ENCODE measurements around the gene DAP3.
A peak's percentile ranks its signal among the peaks of the same experiment; 100 is the strongest.
"Not testable (repeated sequence)": the region's sequence is repeated elsewhere in the genome, so short reads cannot be mapped to it uniquely, and the experiment has no call there.

The DAP3 gene

GRCh38 chr1:155689081-155689607 is at the start of gene DAP3:
DAP3 (plus strand) TSS chr1:155689091; CDS start chr1:155709780, 20,689 bp downstream.
- not testable (repeated sequence) for DNase-seq (ENCODE audit: low read depth)

DNA sequence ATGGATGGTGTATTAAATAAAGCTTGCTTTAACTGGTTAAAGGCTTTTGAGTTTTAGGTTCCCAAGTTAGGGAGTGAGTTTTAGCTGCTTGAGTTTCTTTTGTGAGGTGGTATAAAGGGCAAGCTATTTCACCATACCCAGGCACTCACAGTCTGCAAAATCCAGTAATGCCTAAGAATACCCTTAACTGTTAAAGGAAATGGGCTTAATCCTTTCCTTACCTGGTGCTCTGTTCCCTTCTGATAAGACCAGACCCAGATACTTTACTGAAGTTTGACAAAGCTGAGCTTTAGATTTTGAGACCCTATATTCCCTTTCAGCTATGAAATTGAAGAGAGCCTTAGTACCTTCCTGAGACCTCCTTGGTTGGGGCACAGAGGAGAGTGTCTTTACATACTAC is 48.5 kb upstream of the DAP3 start:
- no peak for DNase-seq (ENCODE audit: low read depth)

DNA sequence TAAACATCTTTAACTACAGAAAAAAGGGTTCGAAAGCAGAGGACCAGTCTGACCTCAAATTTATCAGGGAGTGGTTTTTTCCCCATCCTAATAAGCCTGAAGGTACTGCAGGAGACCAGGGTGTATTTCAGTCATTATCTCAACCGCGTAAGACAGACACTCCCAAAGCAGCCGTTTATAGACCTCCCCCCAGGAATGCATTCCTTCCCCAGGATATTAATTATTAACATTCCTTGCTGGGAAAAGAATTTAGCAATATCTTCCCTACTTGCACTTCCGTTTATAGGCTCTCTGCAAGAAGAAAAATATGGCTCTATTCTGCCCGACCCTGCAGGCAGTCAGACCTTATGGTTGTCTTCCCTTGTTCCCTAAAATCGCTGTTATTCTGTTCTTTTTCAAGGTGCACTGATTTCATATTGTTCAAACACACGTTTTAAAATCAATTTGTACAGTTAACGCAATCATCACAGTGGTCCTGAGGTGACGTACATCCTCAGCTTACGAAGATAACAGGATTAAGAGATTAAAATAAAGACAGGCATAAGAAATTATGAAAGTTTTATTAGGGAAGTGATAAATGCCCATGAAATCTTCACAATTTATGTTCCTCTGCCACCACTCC is 46.2 kb upstream of the DAP3 start:
- DNase-seq (ENCODE audit: low read depth) = not testable (repeated sequence)

GRCh38 chr1:155643230-155643629 is 45.7 kb upstream of the DAP3 start:
- DNase-seq (ENCODE audit: low read depth) = no peak

- no peak for DNase-seq (ENCODE audit: low read depth)
Observed at GRCh38 chr1:155645034-155645598, 43.8 kb upstream of the DAP3 start.

GRCh38 chr1:155645648-155646047 is 43.2 kb upstream of the DAP3 start:
- DNase-seq (ENCODE audit: low read depth) = no peak

GRCh38 chr1:155646307-155646706 is 42.6 kb upstream of the DAP3 start:
- no peak for DNase-seq (ENCODE audit: low read depth)

- peak; percentile 50 for DNase-seq (ENCODE audit: low read depth)
Observed at GRCh38 chr1:155648207-155649147, 40.4 kb upstream of the DAP3 start.

- DNase-seq (ENCODE audit: low read depth) = no peak
Observed at GRCh38 chr1:155649676-155650075, 39.2 kb upstream of the DAP3 start.

DNA sequence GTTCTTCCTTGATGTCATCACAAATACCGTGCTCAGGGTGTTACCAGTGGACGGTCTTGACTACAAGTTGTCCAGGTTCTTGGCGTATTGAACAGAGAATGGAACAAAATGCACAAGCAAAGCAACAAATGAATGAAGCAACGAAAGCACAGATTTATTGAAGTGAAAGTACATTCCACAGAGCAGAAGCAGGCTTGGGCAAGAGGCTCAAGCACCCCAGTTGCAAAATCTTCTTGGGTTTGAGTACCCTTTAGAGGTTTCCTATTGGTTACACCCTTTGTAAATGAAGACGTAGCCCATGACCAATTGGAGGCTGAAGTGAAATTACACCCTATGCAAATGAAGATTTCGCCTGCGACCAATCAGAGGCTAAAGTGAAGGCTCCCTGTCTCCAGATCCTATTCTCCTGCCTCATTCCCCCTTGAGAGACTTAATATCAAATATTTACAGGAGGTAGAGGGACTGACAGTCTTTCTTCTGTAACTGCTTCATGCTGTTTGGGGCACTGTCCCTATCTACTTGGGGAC is 38.6 kb upstream of the DAP3 start:
- DNase-seq (ENCODE audit: low read depth) = no peak

DNA sequence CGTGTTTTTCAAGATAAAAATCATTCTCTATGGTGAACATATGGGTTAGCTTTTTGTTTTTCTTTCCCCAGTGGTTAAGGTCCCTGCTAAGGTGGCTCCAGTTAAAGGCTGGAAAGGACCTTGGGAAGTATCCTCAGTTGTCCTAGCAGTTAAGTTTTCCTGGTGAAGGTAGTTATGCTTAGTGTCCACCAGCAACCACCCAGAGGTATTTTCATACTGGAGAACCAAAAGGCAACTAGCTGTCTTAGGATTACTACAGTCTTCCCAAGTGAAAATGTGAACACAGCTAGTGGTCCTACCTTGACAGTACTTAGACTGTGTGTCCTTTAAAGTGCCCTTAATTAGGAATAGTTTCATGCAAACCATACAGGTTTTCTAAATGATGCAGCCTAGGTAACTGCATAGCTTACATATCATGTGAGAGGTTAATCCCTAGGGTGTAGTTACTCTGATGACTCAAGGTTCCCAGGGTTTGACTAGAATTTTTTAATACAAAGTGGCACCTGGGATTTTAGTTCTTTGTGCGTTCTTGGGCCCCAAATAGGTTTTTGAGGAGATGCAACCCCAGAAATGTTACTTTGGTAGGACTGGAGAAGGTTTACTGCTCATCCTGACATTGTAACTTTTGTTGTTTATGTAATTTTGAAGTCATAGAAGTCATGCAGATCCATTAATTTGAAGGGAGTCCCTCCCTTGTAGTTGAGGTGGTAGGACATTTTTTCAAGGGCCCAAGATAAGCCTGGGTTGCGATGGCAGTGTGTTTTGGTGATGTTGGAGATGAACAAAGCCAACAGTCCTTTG is 36.8 kb upstream of the DAP3 start:
- peak; percentile 7 for DNase-seq (ENCODE audit: low read depth)

DNA sequence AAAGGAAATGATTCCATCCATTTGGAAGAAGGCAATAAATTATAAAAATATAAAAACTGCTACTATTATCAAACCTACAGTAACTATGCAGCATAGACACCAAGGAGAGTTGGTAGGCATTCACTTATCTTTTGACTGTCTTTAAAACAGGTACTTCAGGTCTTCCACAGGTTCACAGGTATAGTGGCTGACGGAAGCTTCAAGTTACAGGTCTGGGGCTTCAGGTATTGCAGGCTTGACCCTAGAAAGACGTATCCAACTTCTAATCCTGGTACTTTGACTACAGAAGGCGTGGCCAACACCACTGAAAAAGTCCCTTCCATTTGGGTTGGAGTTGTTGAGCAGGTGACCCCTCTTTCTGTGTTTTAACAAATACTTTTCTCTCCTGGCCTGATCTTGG is 35.9 kb upstream of the DAP3 start:
- no peak for DNase-seq (ENCODE audit: low read depth)

- no peak for DNase-seq (ENCODE audit: low read depth)
Observed at GRCh38 chr1:155657463-155657862, 31.4 kb upstream of the DAP3 start.

DNA sequence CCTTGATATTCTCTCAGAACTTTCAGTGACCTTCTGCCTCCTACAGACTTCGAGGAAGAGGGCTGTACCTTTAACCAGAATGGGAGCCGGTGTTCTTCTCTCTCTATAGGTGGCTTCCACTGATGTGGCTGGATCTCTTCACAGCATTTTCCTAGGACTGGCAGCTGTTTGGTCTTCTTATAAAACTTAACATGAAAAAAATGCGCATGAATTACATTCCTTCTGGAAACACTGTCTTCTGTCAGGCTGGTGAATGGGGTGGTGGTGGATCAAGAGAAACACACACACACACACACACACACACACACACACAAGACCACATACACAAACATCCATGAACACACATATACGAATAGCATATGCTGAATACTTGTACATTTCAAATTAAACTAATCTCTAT is 27.7 kb upstream of the DAP3 start:
- DNase-seq (ENCODE audit: low read depth) = not testable (repeated sequence)

DNA sequence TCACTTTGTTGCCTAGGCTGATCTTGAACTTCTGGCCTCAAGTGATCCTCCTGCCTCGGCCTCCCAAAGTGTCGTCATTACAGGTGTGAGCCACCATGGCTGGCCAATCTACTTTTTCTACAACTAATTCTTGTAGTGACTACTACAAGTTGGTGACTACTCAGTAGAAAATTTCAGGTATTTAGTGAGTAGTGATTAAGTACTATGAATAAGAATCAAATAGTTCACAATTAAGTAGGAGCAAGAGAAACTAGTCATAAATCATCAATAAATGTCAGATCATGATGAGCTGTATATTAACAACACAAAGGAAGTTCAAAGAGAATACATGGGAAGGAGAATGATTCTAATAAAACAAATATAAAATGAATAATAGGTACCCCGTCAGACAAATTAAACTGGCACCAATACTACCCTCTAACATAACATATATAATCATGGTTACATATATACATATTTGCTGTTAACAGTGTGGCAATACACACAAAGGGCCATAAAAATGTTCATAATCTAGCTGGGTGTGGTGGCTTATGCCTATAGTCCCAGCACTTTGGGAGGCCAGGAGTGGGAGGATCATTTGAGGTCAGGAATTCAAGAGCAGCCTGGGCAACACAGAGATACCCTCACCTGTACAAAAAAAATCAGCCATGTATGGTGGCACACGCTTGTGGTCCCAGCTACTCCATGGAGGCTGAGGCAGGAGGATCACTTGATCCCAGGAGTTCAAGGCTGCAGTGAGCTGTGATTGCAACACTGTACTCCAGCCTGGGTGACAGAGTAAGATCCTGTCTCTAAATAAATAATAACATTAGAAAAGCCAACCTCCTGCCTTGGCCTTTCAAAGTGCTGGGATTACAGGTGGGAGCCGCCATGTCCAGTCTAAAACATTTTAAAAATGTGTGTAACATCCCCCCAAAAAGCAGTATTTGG is 19.4 kb upstream of the DAP3 start:
- no peak for DNase-seq (ENCODE audit: low read depth)

- no peak for DNase-seq (ENCODE audit: low read depth)
Observed at GRCh38 chr1:155671750-155672149, 17.1 kb upstream of the DAP3 start.

- no peak for DNase-seq (ENCODE audit: low read depth)
Observed at GRCh38 chr1:155673003-155673402, 15.9 kb upstream of the DAP3 start.

DNA sequence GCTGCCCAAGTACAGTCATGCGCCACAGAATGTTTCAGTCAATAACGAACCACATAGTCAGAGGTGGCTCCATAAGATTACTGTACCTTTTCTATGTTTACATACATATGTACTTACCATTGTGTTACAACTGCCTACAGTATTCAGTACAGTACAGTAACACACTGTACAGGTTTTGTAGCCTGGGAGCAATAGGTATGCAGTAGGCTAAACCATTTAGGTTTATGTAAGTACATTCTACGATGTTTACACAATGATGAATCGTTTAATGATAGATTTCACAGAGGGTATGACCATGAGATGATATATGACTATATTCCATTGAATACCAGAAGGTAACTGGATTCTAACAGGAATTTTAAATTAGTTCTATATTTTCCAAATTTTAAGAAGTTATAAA is 10.9 kb upstream of the DAP3 start:
- no peak for DNase-seq (ENCODE audit: low read depth)

DNA sequence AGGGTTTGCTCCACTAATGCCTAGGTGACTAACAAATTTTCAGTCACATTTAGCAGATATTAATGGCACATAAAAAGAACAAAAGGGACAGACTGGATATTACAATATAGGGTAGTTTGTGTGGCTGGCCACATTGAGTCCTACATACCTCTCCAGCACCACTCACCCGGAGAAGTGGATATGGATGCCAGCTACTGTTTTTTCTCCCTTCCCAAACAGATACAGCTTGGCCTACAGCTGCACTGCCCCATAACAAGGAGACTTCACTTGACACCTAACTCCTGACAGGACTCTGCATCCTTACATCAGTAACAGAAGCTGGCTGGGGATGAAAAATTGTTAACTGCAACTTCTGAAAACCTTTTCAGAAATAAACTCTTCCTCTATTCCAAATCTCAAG is 9.9 kb upstream of the DAP3 start:
- not testable (repeated sequence) for DNase-seq (ENCODE audit: low read depth)

DNA sequence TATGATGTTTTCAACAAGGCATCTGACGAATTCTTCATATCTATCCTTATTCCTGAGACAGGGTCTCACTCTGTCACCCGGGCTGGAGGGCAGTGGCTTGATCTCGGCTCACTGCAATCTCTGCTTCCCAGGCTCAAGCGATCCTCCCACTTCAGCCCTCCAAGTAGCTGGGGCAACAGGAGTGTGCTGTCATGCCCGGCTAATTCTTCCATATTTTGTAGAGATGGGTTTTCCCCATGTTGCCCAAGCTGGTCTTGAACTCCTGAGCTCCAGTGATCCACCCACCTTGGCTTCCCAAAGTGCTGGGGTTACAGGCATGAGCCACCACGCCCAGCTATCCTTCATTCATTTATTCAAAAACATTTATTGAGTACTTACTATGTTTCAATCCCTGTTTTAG is 8.4 kb upstream of the DAP3 start:
- DNase-seq (ENCODE audit: low read depth) = no peak

DNA sequence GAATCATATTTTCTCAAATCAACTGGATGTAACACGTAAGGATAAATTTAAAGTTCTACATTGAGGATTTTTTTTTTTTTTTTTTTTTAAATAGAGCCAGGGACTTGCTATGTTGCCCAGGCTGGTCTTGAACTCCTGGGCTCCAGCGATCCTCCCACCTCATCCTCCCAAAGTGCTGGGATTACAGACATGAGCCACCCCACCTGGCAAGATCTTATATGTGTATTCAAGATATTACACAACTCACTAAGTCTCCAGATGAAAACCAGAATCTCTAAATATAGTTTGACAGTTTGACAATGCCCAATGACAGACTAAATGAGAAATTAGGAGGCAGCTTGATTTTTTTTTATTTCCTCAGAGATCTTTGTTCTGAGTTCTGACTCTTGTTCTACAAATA is 7.1 kb upstream of the DAP3 start:
- DNase-seq (ENCODE audit: low read depth) = no peak

Measured in HS-27A (cell line).